DMS153 treated with DMSO at 0.1 percent for 48 hours (cell line): Measurements from ENCODE around the gene CDC42.
"Not testable (repeated sequence)": the region's sequence is repeated elsewhere in the genome, so short reads cannot be mapped to it uniquely, and the experiment has no call there.

Experiments
- DNase-seq: peaks from one replicate; lab custom pipeline; 2025; ENCODE audit not compliant: unreplicated experiment; lab: John Stamatoyannopoulos, UW

CDC42 gene

GRCh38 chr1:22074803-22075202, 22.3 kb downstream of the CDC42 start:
- DNase-seq: no peak

- DNase-seq: no peak
Observed at GRCh38 chr1:22075718-22076117, 23.2 kb downstream of the CDC42 start.

GRCh38 chr1:22076346-22076745, 23.8 kb downstream of the CDC42 start:
- DNase-seq: no peak

GRCh38 chr1:22077728-22078127, 25.2 kb downstream of the CDC42 start:
- DNase-seq: no peak

- DNase-seq: no peak
Observed at GRCh38 chr1:22078133-22078532, 25.6 kb downstream of the CDC42 start.

- no peak for DNase-seq
Observed at GRCh38 chr1:22080191-22080590, 27.7 kb downstream of the CDC42 start.

- DNase-seq: no peak
Observed at GRCh38 chr1:22088331-22088730, 35.8 kb downstream of the CDC42 start.

- DNase-seq: no peak
Observed at GRCh38 chr1:22089134-22089571, 36.6 kb downstream of the CDC42 start.

- no peak for DNase-seq
Observed at GRCh38 chr1:22089787-22090186, 37.3 kb downstream of the CDC42 start.

- no peak for DNase-seq
Observed at GRCh38 chr1:22090867-22091266, 38.4 kb downstream of the CDC42 start.

- DNase-seq: not testable (repeated sequence)
Observed at GRCh38 chr1:22092026-22092768, 39.7 kb downstream of the CDC42 start.

- no peak for DNase-seq
Observed at GRCh38 chr1:22093513-22093912, 41.0 kb downstream of the CDC42 start.

- DNase-seq: no peak
Observed at GRCh38 chr1:22096036-22096435, 43.5 kb downstream of the CDC42 start.

GRCh38 chr1:22096463-22096862, 44.0 kb downstream of the CDC42 start:
- no peak for DNase-seq

GRCh38 chr1:22098752-22099151, 46.2 kb downstream of the CDC42 start:
- no peak for DNase-seq

GRCh38 chr1:22100168-22100567, 47.7 kb downstream of the CDC42 start:
- DNase-seq: no peak

GRCh38 chr1:22101199-22101598, 48.7 kb downstream of the CDC42 start:
- no peak for DNase-seq

- DNase-seq: no peak
Observed at GRCh38 chr1:22101995-22102394, 49.5 kb downstream of the CDC42 start.

GRCh38 chr1:22102746-22103145, 50.2 kb downstream of the CDC42 start:
- no peak for DNase-seq

- no peak for DNase-seq
Observed at GRCh38 chr1:22104094-22104493, 51.6 kb downstream of the CDC42 start.

- DNase-seq: no peak
Observed at GRCh38 chr1:22104865-22105437, 52.4 kb downstream of the CDC42 start.

GRCh38 chr1:22105611-22106207, 53.2 kb downstream of the CDC42 start:
- DNase-seq: peak; percentile 26
